ENCODE results near the gene DPYSL3. TPM values are rescaled to one million over a fixed set of nuclear protein-coding genes. Genes with fewer than 3 reads are reported as not detected.

Gene DPYSL3
- total RNA-seq, 4 donors from 2014 or later, result 121 to 213 (median 168) TPM

GRCh38 chr5:147464211-147464610, 45.7 kb downstream of the DPYSL3 start:
- H3K4me1 ChIP-seq, result peaks cover 0 to 5% of the 10 kb centered on the region in 2 donors
- H3K27me3 ChIP-seq, result no peaks in the 10 kb centered on the region
- no peak overlapping the region for H3K27ac ChIP-seq
- no peaks in the 10 kb centered on the region for H3K9me3 ChIP-seq
- no peaks in the 10 kb centered on the region for H3K36me3 ChIP-seq
- H3K4me3 ChIP-seq, result no peak overlapping the region
- no peak for DNase-seq
- intact Hi-C loops (cut with DNase I; ENCODE audit: low total_unique reads), result no loop called here
- TF ChIP-seq CTCF (IDR thresholded peaks at IDR 0.05), result peak in 3 of 4 experiments; percentile 23 to 52 (median 24)
- TF ChIP-seq POLR2A (IDR thresholded peaks at IDR 0.05), result no peak

GRCh38 chr5:147461915-147462314, 48.0 kb downstream of the DPYSL3 start:
- intact Hi-C loops (cut with DNase I; ENCODE audit: low total_unique reads), result no loop called here
- Histone ChIP-seq H3K4me3 (no peak overlapping the region), H3K27ac (no peak overlapping the region), H3K36me3 (no peaks in the 10 kb centered on the region), H3K9me3 (no peaks in the 10 kb centered on the region), H3K27me3 (no peaks in the 10 kb centered on the region), H3K4me1 (peaks cover 0 to 9% of the 10 kb centered on the region in 2 donors)
- no peak for TF ChIP-seq POLR2A (IDR thresholded peaks at IDR 0.05)
- TF ChIP-seq CTCF (IDR thresholded peaks at IDR 0.05), result no peak
- no peak for DNase-seq

GRCh38 chr5:147460380-147460779, 49.5 kb downstream of the DPYSL3 start:
- intact Hi-C loops (cut with DNase I; ENCODE audit: low total_unique reads), result no loop called here
- Histone ChIP-seq H3K27me3 (no peaks in the 10 kb centered on the region), H3K9me3 (no peaks in the 10 kb centered on the region), H3K4me1 (peaks cover 0 to 13% of the 10 kb centered on the region in 2 donors), H3K27ac (no peak overlapping the region), H3K4me3 (no peak overlapping the region), H3K36me3 (no peaks in the 10 kb centered on the region)
- TF ChIP-seq POLR2A (IDR thresholded peaks at IDR 0.05) (no peak), CTCF (IDR thresholded peaks at IDR 0.05) (no peak)
- no peak for DNase-seq

GRCh38 chr5:147458581-147458980, 51.3 kb downstream of the DPYSL3 start:
- H3K9me3 ChIP-seq, result no peaks in the 10 kb centered on the region
- H3K4me1 ChIP-seq, result peaks cover 0 to 13% of the 10 kb centered on the region in 2 donors
- H3K27ac ChIP-seq, result peak overlapping the region; percentile 49 to 50
- TF ChIP-seq POLR2A (IDR thresholded peaks at IDR 0.05) (no peak), CTCF (IDR thresholded peaks at IDR 0.05) (no peak)
- H3K36me3 ChIP-seq, result no peaks in the 10 kb centered on the region
- H3K27me3 ChIP-seq, result no peaks in the 10 kb centered on the region
- H3K4me3 ChIP-seq, result no peak overlapping the region
- intact Hi-C loops (cut with DNase I; ENCODE audit: low total_unique reads), result loop anchor here (10.0 kb wide), 1 partner anchor 46 kb away; no protein-coding TSS in a partner anchor
- no peak for DNase-seq

- DNase-seq, result no peak
- H3K27me3 ChIP-seq, result no peaks in the 10 kb centered on the region
- intact Hi-C loops (cut with DNase I; ENCODE audit: low total_unique reads), result loop anchor here (10.0 kb wide), 1 partner anchor 49 kb away; no protein-coding TSS in a partner anchor
- H3K4me3 ChIP-seq, result no peak overlapping the region
- H3K36me3 ChIP-seq, result no peaks in the 10 kb centered on the region
- no peaks in the 10 kb centered on the region for H3K9me3 ChIP-seq
- TF ChIP-seq CTCF (IDR thresholded peaks at IDR 0.05) (no peak), POLR2A (IDR thresholded peaks at IDR 0.05) (no peak)
- H3K27ac ChIP-seq, result peak overlapping the region; percentile 94 to 97
- H3K4me1 ChIP-seq, result peaks cover 0 to 13% of the 10 kb centered on the region in 2 donors
Measured at GRCh38 chr5:147455822-147456450, 53.9 kb downstream of the DPYSL3 start.
